Measurements from ENCODE around the gene ARHGAP8.

- no peak for TF ChIP-seq POLR2AphosphoS5 (IDR thresholded peaks at IDR 0.05; ENCODE audit: borderline replicate concordance, low read depth, low read length)
- no peak for TF ChIP-seq EZH2 (IDR thresholded peaks at IDR 0.05)
Observed at GRCh38 chr22:44753189-44754042, 1.0 kb downstream of the ARHGAP8 start.

Measured in SK-N-MC (cell line).